HG03571 (cell line): ENCODE data around the gene ZNF674.
A peak's percentile ranks its signal among the peaks of the same experiment; 100 is the strongest.
"Not testable (repeated sequence)": the region's sequence is repeated elsewhere in the genome, so short reads cannot be mapped to it uniquely, and the experiment has no call there.

Experiments
- ATAC-seq: cut with Tn5 transposase; IDR thresholded peaks from one replicate; pipeline ENCODE4 v1.9.1; 2021; ENCODE audit not compliant: unreplicated experiment

The ZNF674 gene

GRCh38 chrX:46571423-46572339 is 26.5 kb upstream of the ZNF674 start:
- no peak for ATAC-seq

DNA sequence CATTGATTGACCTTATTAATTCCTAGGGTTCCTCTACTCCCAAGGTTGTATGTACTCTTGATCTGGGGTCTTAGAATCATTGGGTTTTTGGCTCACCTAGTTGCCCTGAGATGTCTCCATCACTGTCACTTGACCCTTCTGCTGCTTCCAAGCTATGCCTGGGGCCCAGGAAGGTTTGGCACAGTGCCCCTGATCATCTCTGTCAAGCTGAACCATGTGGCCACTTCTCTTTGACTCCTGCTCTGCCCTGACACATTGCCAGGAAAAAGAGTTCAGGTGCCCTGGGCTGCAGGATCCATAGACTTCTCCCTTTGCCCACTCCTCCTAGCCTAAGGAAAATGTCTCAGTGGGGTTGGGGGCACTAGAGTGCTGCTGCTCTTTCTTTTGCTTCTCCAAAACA is 24.4 kb upstream of the ZNF674 start:
- ATAC-seq, result no peak

GRCh38 chrX:46567388-46567787 is 22.2 kb upstream of the ZNF674 start:
- no peak for ATAC-seq

DNA sequence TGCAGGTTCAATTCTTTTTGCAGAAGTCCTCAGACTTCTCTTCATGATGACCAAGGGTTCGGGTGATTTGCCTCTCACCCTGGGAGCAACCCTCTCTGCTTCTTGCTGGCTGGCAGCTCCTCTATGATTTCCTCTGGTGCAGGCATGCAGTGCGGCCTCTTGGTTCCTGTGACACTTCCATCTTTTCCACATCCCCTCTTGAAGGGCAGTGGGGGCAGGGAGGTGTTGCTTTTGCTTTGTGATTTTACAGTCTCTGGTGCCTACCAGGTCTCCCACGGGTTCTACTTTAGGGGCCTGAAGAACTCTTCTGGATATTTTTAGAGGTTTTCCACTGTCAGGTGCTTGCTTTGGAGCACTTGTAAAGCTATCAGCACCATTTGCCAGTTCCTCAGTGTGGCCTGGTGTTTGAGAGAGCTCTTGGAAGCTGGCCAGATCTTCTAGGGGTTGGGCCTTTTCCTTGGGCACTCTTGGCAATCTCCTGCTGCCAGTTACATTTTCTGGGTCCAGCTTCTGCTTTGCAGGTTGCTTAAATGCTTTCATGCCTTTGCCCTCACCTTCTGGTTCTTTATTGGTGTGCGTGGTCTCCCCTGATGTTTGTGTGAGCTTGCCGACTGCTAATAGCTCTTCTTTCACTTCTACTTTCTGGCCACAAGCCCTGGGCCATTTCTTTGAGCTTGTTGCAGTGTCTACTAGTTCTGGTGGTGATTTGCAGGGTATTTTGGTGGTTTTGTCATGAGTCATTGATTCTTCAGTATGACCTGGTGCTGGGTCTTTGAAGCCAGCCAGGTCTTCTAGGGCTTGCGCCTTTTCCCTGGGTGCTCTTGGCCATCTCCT is 16.8 kb upstream of the ZNF674 start:
- ATAC-seq, result peak; percentile 99

DNA sequence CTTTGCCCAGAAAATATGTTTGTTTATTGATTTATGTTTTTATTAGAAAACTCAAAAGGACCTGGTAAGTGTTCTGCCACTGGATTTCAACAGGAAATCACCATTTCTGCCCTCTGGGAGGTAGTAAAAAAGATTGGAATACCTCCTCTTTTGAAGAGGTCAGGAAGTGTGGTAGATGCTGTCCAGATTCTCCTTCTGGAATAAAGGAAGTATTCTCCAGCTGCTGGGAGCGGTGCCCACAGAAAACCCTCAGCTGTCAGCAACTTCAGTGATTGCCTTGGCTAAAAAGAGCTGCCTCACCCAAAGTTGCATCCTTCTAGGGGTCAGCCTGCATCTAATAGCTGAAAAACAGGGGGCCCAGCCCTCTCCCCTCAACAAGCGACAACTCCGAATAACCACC is 13.8 kb upstream of the ZNF674 start:
- no peak for ATAC-seq

DNA sequence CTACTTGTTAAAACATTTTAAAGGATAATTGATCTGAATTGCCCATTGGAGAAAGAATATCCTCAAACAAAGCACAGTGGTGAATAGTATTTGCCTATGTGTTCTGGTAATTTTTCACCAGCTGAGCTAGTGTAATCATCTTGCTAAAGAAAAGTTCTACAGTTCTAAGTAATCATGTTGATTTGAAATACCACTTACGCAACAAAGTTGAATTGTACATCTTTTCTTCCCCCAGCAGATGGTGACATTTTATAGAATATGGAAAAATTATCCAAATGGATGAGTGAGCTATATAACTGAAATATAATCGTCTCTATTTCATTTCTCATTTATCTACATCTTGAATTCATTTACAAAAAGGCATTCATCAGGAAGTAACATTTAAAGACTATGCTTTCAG is 9.7 kb upstream of the ZNF674 start:
- ATAC-seq, result no peak

DNA sequence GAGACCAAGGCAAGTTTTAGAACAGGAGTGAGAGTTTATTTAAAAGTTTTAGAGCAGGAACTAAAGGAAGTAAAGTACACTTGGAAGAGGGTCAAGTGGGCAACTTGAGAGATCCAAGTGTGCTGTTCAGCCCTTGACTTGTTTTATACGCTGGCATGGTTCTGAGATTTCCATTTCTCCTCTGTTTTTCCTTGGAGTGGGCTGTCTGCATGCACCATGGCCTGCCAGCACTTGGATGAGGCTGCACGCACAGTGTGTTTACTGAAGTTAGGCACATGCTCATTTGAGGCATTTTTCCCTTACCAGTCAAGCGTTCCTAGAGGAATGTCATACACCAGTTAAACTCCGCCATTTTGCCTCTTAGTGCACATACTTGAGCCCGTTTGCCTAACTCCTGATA is 8.7 kb upstream of the ZNF674 start:
- no peak for ATAC-seq

DNA sequence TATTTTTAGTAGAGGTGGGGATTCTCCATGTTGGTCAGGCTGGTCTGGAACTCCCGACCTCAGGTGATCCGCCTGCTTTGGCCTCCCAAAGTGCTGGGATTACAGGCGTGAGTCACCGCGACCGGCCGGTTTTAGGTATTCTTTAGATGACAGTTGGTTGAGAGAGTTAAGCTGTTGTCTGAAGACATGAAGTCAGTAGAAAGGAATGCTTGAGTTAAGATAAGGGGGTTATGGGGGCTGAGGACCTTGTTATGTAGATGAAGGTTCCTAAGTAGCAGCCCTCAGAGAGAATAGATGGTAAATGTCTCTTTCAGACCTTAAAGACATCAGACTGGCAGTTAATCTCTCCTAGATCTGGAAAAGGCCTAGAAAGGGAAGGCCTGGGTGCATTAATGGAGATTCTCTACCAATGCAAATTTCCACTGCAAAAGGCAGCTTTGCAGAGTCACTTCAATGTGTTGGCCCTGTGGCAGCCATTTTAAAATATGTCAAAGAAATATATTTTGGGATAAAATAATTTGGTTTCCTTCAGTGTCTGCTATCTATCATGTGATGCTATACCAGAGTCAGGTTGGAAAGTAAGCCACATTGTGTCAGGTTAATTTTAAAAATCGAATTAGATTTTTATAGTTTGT is 6.4 kb upstream of the ZNF674 start:
- ATAC-seq, result no peak

GRCh38 chrX:46549914-46550313 is 4.7 kb upstream of the ZNF674 start:
- no peak for ATAC-seq

DNA sequence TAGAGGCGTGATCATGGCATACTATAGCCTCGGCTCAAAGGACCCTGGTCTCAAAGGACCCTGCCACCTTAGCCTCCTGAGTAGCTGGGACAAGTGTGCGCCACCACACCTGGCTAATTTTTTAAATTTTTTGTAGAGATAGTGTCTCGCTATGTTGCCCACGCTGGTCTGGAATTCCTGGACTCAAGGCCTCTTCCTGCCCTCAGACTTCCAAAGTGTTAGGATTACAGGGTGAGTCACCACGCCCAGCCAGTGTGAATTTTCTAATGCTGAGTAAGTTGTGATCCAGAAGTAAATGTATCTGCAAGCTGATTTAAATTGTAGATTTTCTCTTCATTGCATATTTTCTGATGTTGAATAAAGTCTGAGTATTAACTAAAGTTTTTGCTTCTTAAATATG is 2.6 kb upstream of the ZNF674 start:
- no peak for ATAC-seq

GRCh38 chrX:46544527-46544926 is 694 bp downstream of the ZNF674 start:
- ATAC-seq, result not testable (repeated sequence)

DNA sequence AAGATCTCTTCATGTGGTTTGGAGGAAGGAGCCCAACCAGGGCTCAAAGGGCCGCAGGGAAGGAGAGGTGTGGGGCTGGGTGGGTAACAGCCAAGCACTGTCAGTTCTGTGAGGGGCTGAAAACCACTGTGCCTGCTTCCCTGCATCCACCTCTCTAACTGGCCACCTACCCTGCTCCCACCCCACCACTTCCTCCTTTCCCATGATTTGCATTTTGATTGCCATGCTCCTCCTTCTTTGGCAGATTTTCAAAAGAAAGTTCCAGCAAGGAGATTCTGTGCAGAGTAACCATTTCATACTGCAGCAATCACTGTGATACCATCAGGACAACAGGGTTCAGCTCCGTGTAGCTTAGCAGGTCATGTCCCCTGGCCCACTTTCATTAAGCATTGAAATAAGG is 1.8 kb downstream of the ZNF674 start:
- ATAC-seq, result no peak

DNA sequence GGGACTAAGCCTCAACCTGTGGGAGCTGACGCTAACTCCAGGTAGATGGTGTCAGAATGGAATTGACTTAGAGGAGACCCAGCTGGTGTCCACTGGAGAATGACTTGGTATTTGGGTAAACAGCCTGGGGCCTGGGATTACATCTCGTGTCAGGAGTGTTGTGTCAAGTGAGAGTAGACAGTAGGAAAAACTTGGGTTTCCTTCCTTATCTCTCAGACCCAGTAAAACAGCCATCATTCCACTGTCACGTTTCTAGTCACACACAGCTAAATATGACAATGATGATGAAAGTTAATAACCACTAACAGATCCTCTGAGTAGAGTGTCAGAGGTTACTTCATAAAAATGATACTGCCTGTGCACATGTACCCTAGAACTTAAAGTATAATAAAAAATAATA is 13.8 kb downstream of the ZNF674 start:
- ATAC-seq, result no peak

DNA sequence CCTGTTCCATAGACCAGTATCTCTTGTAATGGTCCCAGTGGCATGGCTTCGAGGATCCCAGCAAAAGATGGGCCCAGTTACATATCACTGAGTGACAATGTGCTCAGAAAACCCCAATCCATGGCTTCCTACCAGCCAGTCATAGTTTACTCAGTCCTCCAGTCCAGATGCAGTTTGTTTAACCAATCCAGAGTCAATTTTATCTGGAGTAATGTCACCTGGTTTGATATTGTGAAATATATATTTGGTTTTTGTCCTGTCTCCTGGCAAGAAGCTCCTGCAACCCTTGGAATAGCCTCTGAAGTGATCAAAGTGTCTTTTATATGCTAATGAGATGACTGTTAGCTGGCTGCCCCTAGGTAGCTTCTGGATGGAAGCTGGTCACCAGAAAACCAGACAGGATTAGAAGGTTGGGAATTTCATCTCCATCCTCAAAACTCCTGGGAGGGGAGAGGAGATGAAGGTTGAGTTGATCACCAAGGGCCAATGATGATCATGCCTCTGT is 14.8 kb downstream of the ZNF674 start:
- not testable (repeated sequence) for ATAC-seq

- not testable (repeated sequence) for ATAC-seq
These were observed 15.3 kb downstream of the ZNF674 start for GRCh38 chrX:46529740-46530403.

GRCh38 chrX:46528640-46529039 is 16.6 kb downstream of the ZNF674 start:
- ATAC-seq, result not testable (repeated sequence)

DNA sequence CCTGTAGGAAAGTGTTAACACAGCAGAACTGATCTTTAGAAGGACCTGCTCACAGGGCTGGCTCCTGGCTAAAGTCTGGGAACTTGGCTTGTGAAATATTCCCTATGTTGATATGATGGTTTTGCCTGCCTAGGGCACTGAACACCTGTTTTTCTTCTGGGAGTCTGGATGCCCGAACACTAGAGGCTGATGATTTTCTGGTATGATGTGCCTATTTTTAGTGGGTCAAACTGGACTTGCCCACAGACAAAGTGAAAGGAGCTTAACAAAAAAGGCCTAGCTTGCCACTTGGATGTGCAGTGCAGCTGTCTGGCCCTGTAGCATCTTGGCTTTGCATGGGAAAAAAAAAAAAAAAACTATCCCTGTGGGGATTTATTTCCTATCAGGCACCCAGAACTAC is 39.1 kb downstream of the ZNF674 start:
- no peak for ATAC-seq

DNA sequence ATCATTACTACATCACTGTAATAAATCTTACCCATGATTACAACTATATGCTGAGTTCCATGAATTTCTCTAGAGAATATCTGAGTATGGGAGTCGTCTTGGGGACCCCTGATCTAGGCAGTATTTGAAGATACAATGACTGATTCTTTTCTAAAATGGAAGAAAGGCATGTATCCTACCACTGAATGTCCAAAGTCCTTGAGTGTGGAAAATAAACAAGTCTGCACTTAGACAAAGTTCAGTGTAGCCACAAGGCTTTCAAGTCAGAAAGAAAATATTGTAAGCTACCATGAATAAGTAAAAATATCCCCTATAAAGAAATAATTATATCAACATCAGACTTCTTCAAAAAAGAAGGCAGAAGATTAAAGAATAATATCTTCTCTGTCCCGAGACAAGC is 42.4 kb downstream of the ZNF674 start:
- no peak for ATAC-seq

DNA sequence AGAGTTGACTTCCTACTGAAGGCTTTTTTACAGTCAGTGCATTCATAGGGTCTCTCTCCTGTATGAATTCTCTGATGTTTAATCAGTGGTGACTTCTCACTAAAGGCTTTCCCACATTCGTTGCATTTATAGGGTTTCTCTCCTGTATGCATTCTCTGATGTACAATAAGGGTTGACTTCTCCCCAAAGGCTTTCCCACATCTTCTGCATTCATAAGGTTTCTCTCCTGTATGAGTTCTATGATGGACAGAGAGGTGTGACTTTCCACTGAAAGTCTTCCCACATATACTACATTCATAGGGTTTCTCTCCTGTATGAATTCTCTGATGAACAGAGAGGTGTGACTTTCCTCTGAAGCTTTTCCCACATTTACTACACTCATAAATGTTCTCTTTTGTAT is 45.2 kb downstream of the ZNF674 start:
- ATAC-seq, result no peak

DNA sequence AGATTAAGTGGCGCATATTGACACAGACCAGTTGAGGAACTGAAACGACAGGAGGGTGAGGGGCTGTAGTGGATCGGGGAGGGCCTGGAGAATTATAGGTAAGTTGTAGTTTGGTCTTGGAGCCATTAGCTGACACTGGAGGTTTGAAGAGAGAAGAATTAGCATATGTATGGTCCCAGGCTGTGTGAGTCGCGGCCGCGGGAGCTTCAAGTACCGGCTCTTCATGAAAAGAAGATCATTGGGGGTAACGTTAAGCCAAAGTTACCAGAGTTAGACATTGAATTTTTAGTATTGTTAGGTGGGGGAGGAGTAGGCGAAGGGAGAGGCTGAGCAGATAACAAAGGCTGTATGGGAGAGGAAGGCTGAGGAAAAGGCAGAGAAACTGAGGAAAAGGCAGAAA is 56.5 kb downstream of the ZNF674 start:
- ATAC-seq, result no peak

DNA sequence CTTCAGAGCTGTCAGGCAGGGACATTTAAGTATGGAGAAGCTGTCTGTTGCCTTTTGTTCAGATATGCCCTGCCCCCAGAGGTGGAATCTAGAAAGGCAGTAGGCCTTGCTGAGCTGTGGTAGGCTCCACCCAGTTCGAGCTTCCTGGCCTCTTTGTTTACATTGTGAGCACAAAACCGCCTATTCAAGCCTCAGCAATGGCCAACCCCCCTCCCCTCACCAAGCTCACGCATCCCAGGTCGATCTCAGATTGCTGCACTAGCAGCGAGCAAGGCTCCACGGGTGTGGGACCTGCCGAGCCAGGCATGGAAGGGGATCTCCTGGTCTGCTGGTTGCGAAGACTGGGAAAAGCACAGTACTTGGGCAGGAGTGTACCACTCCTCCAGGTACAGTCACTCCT is 59.3 kb downstream of the ZNF674 start:
- ATAC-seq, result no peak
